A549 (cell line): ENCODE data around the gene TNS3. TPM values are rescaled to one million over a fixed set of nuclear protein-coding genes. Genes with fewer than 3 reads are reported as not detected.

Experiments used
- ATAC-seq, 2 experiments: fragments of 200-7000 bp in 1 of 2; fragments of >200 bp in 1 of 2; cut with Nextera tagmentation in 1 of 2; cut with Tn5 transposase in 1 of 2; 3 replicates each; pipeline versions ENCODE4 v1.8.0 to v1.9.1; 2018 to 2020; ENCODE audit warnings: mild to moderate bottlenecking in 1 of 2, moderate library complexity in 1 of 2
- CTCF ChIA-PET: fragments of 300-600 bp; sonication (Branson Sonifier 250); formaldehyde crosslinking; extraction: SDS; loops from one replicate; lab custom pipeline; 2021; ENCODE audit warnings: antibody characterized with exemption, inconsistent platforms; lab: Yijun Ruan, JAX
- POLR2A ChIA-PET: fragments of 350-600 bp; formaldehyde crosslinking; extraction: SDS; loops from one replicate; lab custom pipeline; 2021; ENCODE audit warnings: antibody characterized with exemption, inconsistent platforms; lab: Yijun Ruan, JAX
- DNase-seq, 2 experiments: peaks; one replicate each; pipeline versions ENCODE4 v3.0.0 to v3.0.0-alpha.2; 2011 to 2016; ENCODE audit warnings: low read depth in 1 of 2, low spot score in 1 of 2
- FAIRE-seq: peaks from 2 replicates; lab custom pipeline; 2011; peaks lifted over from hg19 to GRCh38; lab: Jason Lieb, UNC
- H3K27ac ChIP-seq, 2 experiments: fragments of >200 bp; sonication (Bioruptor Twin); formaldehyde crosslinking; 3 replicates each; pipeline ENCODE4 v1.5.1; 2016 to 2017
- H3K4me1 ChIP-seq: fragments of >200 bp; sonication (Bioruptor Twin); formaldehyde crosslinking; 3 replicates; pipeline ENCODE4 v1.6.1; 2016
- H3K4me2 ChIP-seq: fragments of >200 bp; sonication (Bioruptor Twin); formaldehyde crosslinking; 3 replicates; pipeline ENCODE4 v1.6.1; 2016
- H3K4me3 ChIP-seq: fragments of >200 bp; sonication (Bioruptor Twin); formaldehyde crosslinking; 3 replicates; pipeline ENCODE4 v1.5.1; 2016
- H3K9me3 ChIP-seq: fragments of >200 bp; sonication (Bioruptor Twin); formaldehyde crosslinking; 3 replicates; pipeline ENCODE4 v1.6.1; 2016
- EHF ChIP-seq: fragments of 250-450 bp; sonication (Bioruptor Pico); IDR thresholded peaks from 2 replicates; pipeline ENCODE4 v1.5.0; 2020; ENCODE audit warnings: mild to moderate bottlenecking
- EHMT2 ChIP-seq: fragments of 200-600 bp; sonication (generic); IDR thresholded peaks from 2 replicates; pipeline ENCODE4 v1.6.1; 2016; ENCODE audit warnings: antibody characterized with exemption, low read depth, mild to moderate bottlenecking, moderate library complexity
- GATA3 ChIP-seq: IDR thresholded peaks from 2 replicates; pipeline ENCODE4 v1.6.1; 2012; ENCODE audit warnings: borderline replicate concordance
- HES2 ChIP-seq: fragments of >200 bp; sonication (Bioruptor Twin); formaldehyde crosslinking; IDR thresholded peaks from 2 replicates; pipeline ENCODE4 v1.6.1; 2016
- HOXA7 ChIP-seq: fragments of 250-450 bp; sonication (Bioruptor Pico); IDR thresholded peaks from 2 replicates; pipeline ENCODE4 v1.5.0; 2020; ENCODE audit warnings: mild to moderate bottlenecking, moderate library complexity
- JUN ChIP-seq, 2 experiments: fragments of >200 bp; sonication (Bioruptor Twin); formaldehyde crosslinking; IDR thresholded peaks; 2 replicates in 1 of 2; 3 replicates in 1 of 2; pipeline ENCODE4 v1.6.1; 2016 to 2017
- MAFK ChIP-seq: fragments of 450-650 bp; IDR thresholded peaks from 2 replicates; pipeline ENCODE4 v1.6.1; 2014; ENCODE audit not compliant: partially characterized antibody
- MYC ChIP-seq: IDR thresholded peaks from 2 replicates; pipeline ENCODE4 v1.6.1; 2012; ENCODE audit warnings: mild to moderate bottlenecking, inconsistent platforms, low read length, improper control_type of control experiment, borderline replicate concordance
- NFE2L2 ChIP-seq: fragments of 150-350 bp; conservative IDR thresholded peaks from 2 replicates; pipeline ENCODE4 v1.6.1; 2014; ENCODE audit warnings: low read length
- NPAS2 ChIP-seq: fragments of 250-450 bp; sonication (Bioruptor Pico); IDR thresholded peaks from 2 replicates; pipeline ENCODE4 v1.8.0; 2022; ENCODE audit warnings: mild to moderate bottlenecking, moderate library complexity, borderline replicate concordance
- NR3C1 ChIP-seq: fragments of >200 bp; sonication (Bioruptor Twin); formaldehyde crosslinking; IDR thresholded peaks from 3 replicates; pipeline ENCODE4 v1.6.1; 2017
- PHF8 ChIP-seq: fragments of 200-600 bp; sonication (generic); IDR thresholded peaks from 2 replicates; pipeline ENCODE4 v1.6.1; 2016; ENCODE audit warnings: low read depth, mild to moderate bottlenecking, antibody characterized with exemption, moderate library complexity, borderline replicate concordance
- RCOR1 ChIP-seq: fragments of 150-350 bp; IDR thresholded peaks from 2 replicates; pipeline ENCODE4 v1.6.1; 2014; ENCODE audit warnings: antibody characterized with exemption, low read length, low read depth
- SREBF2 ChIP-seq: fragments of 450-650 bp; IDR thresholded peaks from 2 replicates; pipeline ENCODE4 v1.6.1; 2014; ENCODE audit warnings: mild to moderate bottlenecking, moderate library complexity
- WGBS: methylation state at CpG from one replicate; pipeline ENCODE4 v1.1.6; 2017; ENCODE audit errors: missing lambda C conversion rate; 5-methylcytosine and 5-hydroxymethylcytosine counted together
- polyA plus RNA-seq, 4 experiments: library from polyadenylated mRNA; depleted of rRNA in 3 of 4; stranded (reverse); fragments of >200 nt; fragmentation: RNase III in 1 of 4; extraction: RNeasy Plus Mini Kit Qiagen cat#74134 plus additional on column Dnase treatment in 1 of 4; gene quantifications; 2 replicates in 3 of 4; 3 replicates in 1 of 4; pipeline ENCODE4 v1.2.3, GENCODE V29; 2011 to 2017
- TF ChIP-seq, protein P1 (sequence below): fragments of 250-450 bp; sonication (Bioruptor Pico); IDR thresholded peaks from 2 replicates; pipeline ENCODE4 v1.5.0; 2020; ENCODE audit warnings: low read depth, mild to moderate bottlenecking, moderate library complexity

TNS3 gene
- polyA plus RNA-seq, 2 of the 4 experiments (the other 2 are of a cell fraction), result 107 to 134 TPM

DNA sequence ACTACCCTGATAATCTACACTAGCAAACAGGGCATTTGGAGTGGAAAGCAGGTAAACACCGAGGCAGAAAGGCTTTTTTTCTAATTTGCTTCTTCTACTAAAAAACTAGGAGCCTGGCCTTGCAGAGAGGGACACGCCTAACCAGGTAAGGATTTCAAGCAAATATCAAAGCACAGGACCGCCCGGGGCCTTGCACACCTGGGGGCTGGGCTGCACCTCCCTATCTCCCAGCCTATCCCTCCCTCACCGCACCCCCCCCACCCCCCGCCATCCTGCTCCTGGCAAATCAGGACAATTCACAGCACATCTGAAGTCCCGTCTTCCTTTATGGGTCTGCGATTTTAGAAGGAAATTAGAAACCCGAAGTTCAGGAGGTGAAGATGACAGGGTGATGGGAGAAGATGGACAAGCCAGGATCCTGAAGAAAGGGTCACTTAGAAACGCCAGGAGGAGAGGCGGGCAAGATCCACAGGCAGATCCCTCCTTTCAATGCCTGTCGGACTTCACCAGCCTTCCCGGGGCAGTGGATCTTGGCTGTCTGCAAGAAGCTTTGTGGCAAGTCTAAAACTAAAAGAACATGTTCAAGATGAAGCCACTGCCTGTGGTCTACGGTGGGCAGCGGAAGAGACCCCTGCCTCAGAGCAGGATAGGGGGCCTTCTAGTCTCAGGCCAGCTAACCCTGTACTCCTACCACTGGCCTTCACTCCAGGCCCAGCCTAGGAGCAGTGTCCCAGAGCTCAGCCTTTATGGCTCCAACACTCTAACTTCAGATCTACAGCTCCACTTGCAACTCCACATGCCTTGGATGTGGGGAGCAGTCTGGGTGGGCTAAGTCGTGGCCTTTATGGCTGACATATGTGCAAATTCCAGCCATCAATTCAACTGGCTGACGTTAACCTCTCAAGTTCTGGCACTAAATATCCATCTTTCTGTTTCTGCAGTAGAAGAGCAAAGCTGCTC is 43.9 kb downstream of the TNS3 start:
- Histone ChIP-seq H3K4me1 (peaks cover 90% of the 10 kb centered on the region), H3K4me3 (no peak overlapping the region), H3K27ac (peak overlapping the region; percentile 67 to 81), H3K4me2 (peak overlapping the region; percentile 65), H3K9me3 (no peaks in the 10 kb centered on the region)
- ChIA-PET POLR2A (no interaction called here), CTCF (interaction anchor here (0.7 to 1.1 kb wide), 2 partner anchors 9 to 284 kb away, joined by 3 read pairs; no protein-coding TSS in a partner anchor)
- FAIRE-seq, result no peak
- ATAC-seq, result peak in 1 of 2 experiments; percentile 3; a peak in 1 of 6 replicates
- TF ChIP-seq JUN (IDR thresholded peaks at IDR 0.05) (peak in 1 of 2 experiments; percentile 15; a peak in 1 of 5 replicates), EHMT2 (no peak)
- DNase-seq, result no peak
- 78% methylated on average over 15 of the region's 17 CpGs for WGBS

DNA sequence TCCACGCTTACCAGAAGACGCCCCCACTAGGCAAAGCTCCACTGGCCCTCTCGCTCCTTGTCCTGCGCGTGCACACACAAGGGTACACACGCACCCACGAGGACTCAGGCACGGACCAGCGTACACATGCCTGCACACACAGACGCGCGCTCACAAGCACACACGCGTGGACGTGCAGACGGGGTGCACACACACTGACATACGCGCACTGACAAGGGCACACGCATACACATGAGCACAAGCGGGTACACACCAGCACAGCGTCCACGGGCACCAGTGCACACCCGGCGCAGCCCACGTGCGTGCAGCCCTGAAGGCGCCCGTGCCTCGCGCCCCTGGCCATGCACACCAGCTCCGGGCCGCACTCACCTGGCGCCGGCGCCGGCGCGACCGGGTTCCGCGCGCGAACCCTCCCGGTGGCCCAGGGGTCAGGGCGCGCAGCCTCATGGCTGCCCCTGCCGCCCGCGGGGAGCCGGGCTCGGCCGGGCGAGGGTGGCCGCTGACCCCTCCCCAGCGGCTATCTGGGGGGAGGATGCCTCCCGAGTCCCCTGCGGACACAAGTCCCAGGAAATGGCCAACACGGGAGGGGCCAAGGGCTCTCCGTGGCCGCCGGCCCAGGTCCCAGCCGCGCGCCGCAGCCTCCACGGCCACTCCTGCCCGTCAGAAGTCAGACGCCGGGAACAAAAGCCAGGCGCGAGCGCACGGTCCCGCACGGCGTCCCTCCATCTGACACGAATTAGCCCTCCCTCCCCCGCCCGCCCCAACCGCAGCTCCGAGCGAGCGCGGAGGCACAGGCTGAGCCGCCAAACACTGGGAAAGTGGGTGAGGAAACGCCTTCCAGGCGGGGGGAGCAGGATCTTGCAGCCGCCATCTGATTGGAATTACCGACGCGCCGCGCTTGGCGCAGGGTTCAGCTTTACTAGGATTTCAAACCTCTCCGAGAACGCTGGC is 45.0 kb downstream of the TNS3 start:
- no peak for TF ChIP-seq HES2
- no peak for TF ChIP-seq EHMT2
- TF ChIP-seq NR3C1, result no peak
- no peak for TF ChIP-seq MYC
- no peak for TF ChIP-seq SREBF2
- no peak for TF ChIP-seq RCOR1
- TF ChIP-seq NFE2L2, result no peak
- TF ChIP-seq, protein P1, sequence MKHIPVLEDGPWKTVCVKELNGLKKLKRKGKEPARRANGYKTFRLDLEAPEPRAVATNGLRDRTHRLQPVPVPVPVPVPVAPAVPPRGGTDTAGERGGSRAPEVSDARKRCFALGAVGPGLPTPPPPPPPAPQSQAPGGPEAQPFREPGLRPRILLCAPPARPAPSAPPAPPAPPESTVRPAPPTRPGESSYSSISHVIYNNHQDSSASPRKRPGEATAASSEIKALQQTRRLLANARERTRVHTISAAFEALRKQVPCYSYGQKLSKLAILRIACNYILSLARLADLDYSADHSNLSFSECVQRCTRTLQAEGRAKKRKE (CRISPR knock-in tag), result no peak
- no peak for TF ChIP-seq GATA3
- TF ChIP-seq NPAS2, result no peak
- DNase-seq (no peak), ATAC-seq (no peak), FAIRE-seq (no peak)
- Histone ChIP-seq H3K9me3 (no peaks in the 10 kb centered on the region), H3K4me3 (no peak overlapping the region), H3K4me2 (peak overlapping the region; percentile 59), H3K4me1 (peaks cover 88% of the 10 kb centered on the region), H3K27ac (peak overlapping the region in 1 of 2 experiments; percentile 81; a peak in 3 of 6 replicates)
- ChIA-PET POLR2A (no interaction called here), CTCF (interaction anchor here (0.7 to 1.5 kb wide), 3 partner anchors 10 to 102 kb away, joined by 3 to 5 read pairs (median 4); no protein-coding TSS in a partner anchor)
- WGBS, result 94% methylated on average over 72 of the region's 96 CpGs

GRCh38 chr7:47535704-47536628 is 45.9 kb downstream of the TNS3 start:
- no peak for TF ChIP-seq EHF
- TF ChIP-seq PHF8, result no peak
- no peak for TF ChIP-seq HOXA7
- peak; percentile 58 for TF ChIP-seq MAFK
- peaks cover 88% of the 10 kb centered on the region for H3K4me1 ChIP-seq
- 69% methylated on average over 23 of the region's 23 CpGs for WGBS

More at GRCh38 chr7:47535704-47536628, 45.9 kb downstream of the TNS3 start:
- no peak for DNase-seq
- ChIA-PET POLR2A (no interaction called here), CTCF (interaction anchor here (1.2 to 1.5 kb wide), 3 partner anchors 40 to 101 kb away, joined by 3 to 5 read pairs (median 4); no protein-coding TSS in a partner anchor)
- peak overlapping the region; percentile 59 for H3K4me2 ChIP-seq
- no peak for FAIRE-seq
- no peaks in the 10 kb centered on the region for H3K9me3 ChIP-seq
- H3K4me3 ChIP-seq, result no peak overlapping the region
- no peak for ATAC-seq
- peak overlapping the region; percentile 54 to 81; a peak in 5 of 6 replicates for H3K27ac ChIP-seq
